H9 (cell line): ENCODE data around the gene CASQ2. TPM values are rescaled to one million over a fixed set of nuclear protein-coding genes. Genes with fewer than 3 reads are reported as not detected.
"Not testable (repeated sequence)": the region's sequence is repeated elsewhere in the genome, so short reads cannot be mapped to it uniquely, and the experiment has no call there.

Experiments used
- DNase-seq: peaks from one replicate; pipeline ENCODE4 v3.0.0-alpha.2; 2017
- H2AFZ ChIP-seq: one replicate; pipeline ENCODE4 v1.6.1; 2013; ENCODE audit warnings: mild to moderate bottlenecking, low read length, control low read depth, moderate library complexity
- H2AK5ac ChIP-seq: 2 replicates; pipeline ENCODE4 v1.6.1; 2013; ENCODE audit warnings: low read length, control low read depth, mixed read lengths; ENCODE audit not compliant: insufficient read length
- H2BK120ac ChIP-seq: one replicate; pipeline ENCODE4 v1.6.1; 2013; ENCODE audit warnings: low read depth, mild to moderate bottlenecking, low read length, control low read depth, inconsistent platforms; ENCODE audit not compliant: poor library complexity, severe bottlenecking
- H2BK12ac ChIP-seq: 2 replicates; pipeline ENCODE4 v1.6.1; 2013; ENCODE audit warnings: low read length, control low read depth, mixed read lengths, low read depth; ENCODE audit not compliant: insufficient read length
- H2BK15ac ChIP-seq: 2 replicates; pipeline ENCODE4 v1.6.1; 2013; ENCODE audit warnings: low read depth, low read length, control low read depth
- H2BK20ac ChIP-seq: one replicate; pipeline ENCODE4 v1.6.1; 2013; ENCODE audit warnings: low read depth, mild to moderate bottlenecking, low read length, control low read depth, inconsistent platforms; ENCODE audit not compliant: poor library complexity, severe bottlenecking
- H2BK5ac ChIP-seq: 2 replicates; pipeline ENCODE4 v1.6.1; 2013; ENCODE audit warnings: low read length, control low read depth, mixed read lengths; ENCODE audit not compliant: insufficient read length
- H3K14ac ChIP-seq: 2 replicates; pipeline ENCODE4 v1.6.1; 2013; ENCODE audit warnings: low read length, control low read depth; ENCODE audit not compliant: insufficient read depth
- H3K18ac ChIP-seq: 2 replicates; pipeline ENCODE4 v1.6.1; 2013; ENCODE audit warnings: low read depth, mild to moderate bottlenecking, mixed read lengths, low read length, control low read depth; ENCODE audit not compliant: insufficient read length
- H3K23ac ChIP-seq: 2 replicates; pipeline ENCODE4 v1.6.1; 2013; ENCODE audit warnings: low read length, control low read depth, mixed read lengths, low read depth; ENCODE audit not compliant: insufficient read length
- H3K23me2 ChIP-seq: 2 replicates; pipeline ENCODE4 v1.6.1; 2013; ENCODE audit warnings: low read depth, mild to moderate bottlenecking, mixed read lengths, low read length, control low read depth; ENCODE audit not compliant: insufficient read length, poor library complexity, severe bottlenecking
- H3K27ac ChIP-seq: 2 replicates; pipeline ENCODE4 v1.5.1; 2013; ENCODE audit warnings: low read length, control low read depth, mixed read lengths, low read depth; ENCODE audit not compliant: insufficient read length
- H3K27me3 ChIP-seq: 2 replicates; pipeline ENCODE4 v1.6.1; 2013; ENCODE audit warnings: low read length, control low read depth, inconsistent platforms; ENCODE audit not compliant: insufficient read depth
- H3K4ac ChIP-seq: 2 replicates; pipeline ENCODE4 v1.6.1; 2013; ENCODE audit warnings: low read depth, mild to moderate bottlenecking, control low read depth, inconsistent platforms, low read length, moderate library complexity
- H3K4me1 ChIP-seq: 2 replicates; pipeline ENCODE4 v1.6.1; 2013; ENCODE audit warnings: low read length, control low read depth, inconsistent platforms; ENCODE audit not compliant: insufficient read depth
- H3K4me2 ChIP-seq: 2 replicates; pipeline ENCODE4 v1.6.1; 2013; ENCODE audit warnings: low read length, control low read depth, mixed read lengths; ENCODE audit not compliant: insufficient read length, insufficient read depth
- H3K56ac ChIP-seq: 2 replicates; pipeline ENCODE4 v1.6.1; 2013; ENCODE audit warnings: low read depth, mild to moderate bottlenecking, mixed read lengths, low read length, control low read depth; ENCODE audit not compliant: insufficient read length
- H3K79me1 ChIP-seq: 2 replicates; pipeline ENCODE4 v1.6.1; 2013; ENCODE audit warnings: low read depth, mild to moderate bottlenecking, moderate library complexity, low read length, control low read depth, inconsistent platforms; ENCODE audit not compliant: insufficient read depth, poor library complexity, severe bottlenecking
- H3K79me2 ChIP-seq: 2 replicates; pipeline ENCODE4 v1.6.1; 2013; ENCODE audit warnings: low read length, control low read depth, inconsistent platforms; ENCODE audit not compliant: insufficient read depth
- H3K9ac ChIP-seq: 2 replicates; pipeline ENCODE4 v1.6.1; 2013; ENCODE audit warnings: low read length, control low read depth, mixed read lengths; ENCODE audit not compliant: insufficient read length; ENCODE audit errors: extremely low read depth
- H3K9me3 ChIP-seq: one replicate; pipeline ENCODE4 v1.6.1; 2013; ENCODE audit warnings: low read depth, low read length, inconsistent platforms; ENCODE audit not compliant: control insufficient read depth
- H3T11ph ChIP-seq: one replicate; pipeline ENCODE4 v1.6.1; 2013; ENCODE audit warnings: mild to moderate bottlenecking, low read length, control low read depth, inconsistent platforms
- H4K20me1 ChIP-seq: one replicate; pipeline ENCODE4 v1.6.1; 2013; ENCODE audit not compliant: control insufficient read depth, insufficient read length, insufficient read depth
- H4K5ac ChIP-seq: 2 replicates; pipeline ENCODE4 v1.6.1; 2013; ENCODE audit warnings: low read depth, mild to moderate bottlenecking, mixed read lengths, low read length, control low read depth; ENCODE audit not compliant: insufficient read length
- H4K8ac ChIP-seq: replicated peaks from 2 replicates; pipeline ENCODE4 v1.6.1; 2013; ENCODE audit warnings: low read length, control low read depth, mixed read lengths, low read depth; ENCODE audit not compliant: insufficient read length
- H4K91ac ChIP-seq: 2 replicates; pipeline ENCODE4 v1.6.1; 2013; ENCODE audit warnings: low read depth, mild to moderate bottlenecking, moderate library complexity, mixed read lengths, low read length, control low read depth; ENCODE audit not compliant: insufficient read length
- H3K27ac Mint-ChIP-seq, 3 experiments: 2 replicates in 2 of 3; 3 replicates in 1 of 3; pipeline ENCODE4 v1.8.0; 2020 to 2021; ENCODE audit warnings: mixed read lengths in 3 of 3, mild to moderate bottlenecking in 1 of 3, moderate library complexity in 1 of 3
- H3K27me3 Mint-ChIP-seq: 2 replicates; pipeline ENCODE4 v1.8.0; 2021; ENCODE audit warnings: low read depth, mild to moderate bottlenecking, moderate library complexity, mixed read lengths
- H3K36me3 Mint-ChIP-seq, 3 experiments: 2 replicates in 2 of 3; 3 replicates in 1 of 3; pipeline ENCODE4 v1.8.0; 2020 to 2021; ENCODE audit warnings: low read depth in 3 of 3, mixed read lengths in 3 of 3; ENCODE audit not compliant: insufficient read depth in 1 of 3
- H3K4me1 Mint-ChIP-seq, 2 experiments: 2 replicates each; pipeline ENCODE4 v1.8.0; 2020; ENCODE audit warnings: mixed read lengths in 2 of 2
- H3K4me3 Mint-ChIP-seq, 2 experiments: 2 replicates in 1 of 2; 3 replicates in 1 of 2; pipeline ENCODE4 v1.8.0; 2020 to 2021; ENCODE audit warnings: mild to moderate bottlenecking in 2 of 2, mixed read lengths in 2 of 2, moderate library complexity in 1 of 2
- H3K9me3 Mint-ChIP-seq, 2 experiments: 2 replicates in 1 of 2; 3 replicates in 1 of 2; pipeline ENCODE4 v1.8.0; 2020; ENCODE audit warnings: mild to moderate bottlenecking in 2 of 2, mixed read lengths in 2 of 2, moderate library complexity in 1 of 2
- WGBS: extraction: QIAGEN DNeasy Blood & Tissue Kit; methylation state at CpG from one replicate; pipeline ENCODE4 v1.1.7; 2013; ENCODE audit warnings: missing lambda C conversion rate, low lambda C conversion rate, mixed read lengths; ENCODE audit not compliant: insufficient read length; ENCODE audit errors: extremely low coverage; 5-methylcytosine and 5-hydroxymethylcytosine counted together
- total RNA-seq: library from RNA; stranded (reverse); gene quantifications from 2 replicates; pipeline ENCODE4 v1.2.1, GENCODE V29; 2021
- TF ChIP-seq, protein P1 (sequence below): fragments of 200-600 bp; sonication (generic); conservative IDR thresholded peaks from 3 replicates; pipeline ENCODE4 v1.8.0; 2021; ENCODE audit warnings: antibody characterized with exemption, mild to moderate bottlenecking

CASQ2 gene
- total RNA-seq, 1 experiment from 2014 or later: not detected

DNA sequence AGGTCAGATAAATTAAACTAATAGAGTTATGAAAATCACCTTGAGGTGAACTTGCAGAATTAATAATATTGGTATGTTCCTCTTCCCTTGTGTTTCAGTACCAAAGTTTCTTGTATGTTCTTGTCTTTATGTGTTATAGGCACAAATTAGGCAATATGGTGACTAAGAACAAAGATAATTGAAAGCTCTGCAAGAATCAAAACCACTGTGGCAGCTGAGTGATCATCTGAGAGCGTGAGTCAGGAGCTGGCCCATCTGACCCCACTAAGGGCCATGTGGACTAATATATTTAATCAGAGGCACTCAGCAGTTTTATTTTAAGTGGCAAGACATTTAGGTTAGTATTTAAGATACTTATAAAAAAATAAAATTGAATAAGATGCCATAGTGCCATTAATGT is 12.8 kb upstream of the CASQ2 start:
- no peak overlapping the region for H2BK15ac ChIP-seq
- no peaks in the 10 kb centered on the region for H3K79me2 ChIP-seq
- no peaks in the 10 kb centered on the region for H3K9me3 ChIP-seq
- Mint-ChIP-seq H3K4me1 (peaks cover 6 to 8% of the 10 kb centered on the region in 2 experiments; a peak in 3 of 4 replicates), H3K27me3 (no peaks in the 10 kb centered on the region), H3K27ac (no peak overlapping the region), H3K4me3 (no peak overlapping the region), H3K9me3 (peaks cover 0 to 2% of the 10 kb centered on the region in 2 experiments; a peak in 2 of 5 replicates), H3K36me3 (no peaks in the 10 kb centered on the region)
- no peak overlapping the region for H4K8ac ChIP-seq
- H3K56ac ChIP-seq: no peak overlapping the region
- no peak for DNase-seq
- no peak overlapping the region for H3K4me2 ChIP-seq
- WGBS: no CpG with 5 or more reads among the region's 1 CpG
- no peak overlapping the region for H3K9ac ChIP-seq
- no peak overlapping the region for H4K5ac ChIP-seq
- no peaks in the 10 kb centered on the region for H3K27me3 ChIP-seq
- TF ChIP-seq, protein P1, sequence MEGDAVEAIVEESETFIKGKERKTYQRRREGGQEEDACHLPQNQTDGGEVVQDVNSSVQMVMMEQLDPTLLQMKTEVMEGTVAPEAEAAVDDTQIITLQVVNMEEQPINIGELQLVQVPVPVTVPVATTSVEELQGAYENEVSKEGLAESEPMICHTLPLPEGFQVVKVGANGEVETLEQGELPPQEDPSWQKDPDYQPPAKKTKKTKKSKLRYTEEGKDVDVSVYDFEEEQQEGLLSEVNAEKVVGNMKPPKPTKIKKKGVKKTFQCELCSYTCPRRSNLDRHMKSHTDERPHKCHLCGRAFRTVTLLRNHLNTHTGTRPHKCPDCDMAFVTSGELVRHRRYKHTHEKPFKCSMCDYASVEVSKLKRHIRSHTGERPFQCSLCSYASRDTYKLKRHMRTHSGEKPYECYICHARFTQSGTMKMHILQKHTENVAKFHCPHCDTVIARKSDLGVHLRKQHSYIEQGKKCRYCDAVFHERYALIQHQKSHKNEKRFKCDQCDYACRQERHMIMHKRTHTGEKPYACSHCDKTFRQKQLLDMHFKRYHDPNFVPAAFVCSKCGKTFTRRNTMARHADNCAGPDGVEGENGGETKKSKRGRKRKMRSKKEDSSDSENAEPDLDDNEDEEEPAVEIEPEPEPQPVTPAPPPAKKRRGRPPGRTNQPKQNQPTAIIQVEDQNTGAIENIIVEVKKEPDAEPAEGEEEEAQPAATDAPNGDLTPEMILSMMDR: no peak
- H3K23me2 ChIP-seq: no peaks in the 10 kb centered on the region
- H2BK20ac ChIP-seq: no peak overlapping the region
- H3K18ac ChIP-seq: no peak overlapping the region
- no peak overlapping the region for H4K91ac ChIP-seq
- no peaks in the 10 kb centered on the region for H4K20me1 ChIP-seq
- no peaks in the 10 kb centered on the region for H3K79me1 ChIP-seq
- H2BK12ac ChIP-seq: no peak overlapping the region
- H2BK5ac ChIP-seq: no peak overlapping the region
- no peak overlapping the region for H2AK5ac ChIP-seq
- H2BK120ac ChIP-seq: no peak overlapping the region
- H3T11ph ChIP-seq: no peak overlapping the region
- H3K4me1 ChIP-seq: no peaks in the 10 kb centered on the region
- no peak overlapping the region for H3K4ac ChIP-seq
- H3K23ac ChIP-seq: no peak overlapping the region
- no peak overlapping the region for H3K14ac ChIP-seq
- no peak overlapping the region for H3K27ac ChIP-seq
- H2AFZ ChIP-seq: no peak overlapping the region

DNA sequence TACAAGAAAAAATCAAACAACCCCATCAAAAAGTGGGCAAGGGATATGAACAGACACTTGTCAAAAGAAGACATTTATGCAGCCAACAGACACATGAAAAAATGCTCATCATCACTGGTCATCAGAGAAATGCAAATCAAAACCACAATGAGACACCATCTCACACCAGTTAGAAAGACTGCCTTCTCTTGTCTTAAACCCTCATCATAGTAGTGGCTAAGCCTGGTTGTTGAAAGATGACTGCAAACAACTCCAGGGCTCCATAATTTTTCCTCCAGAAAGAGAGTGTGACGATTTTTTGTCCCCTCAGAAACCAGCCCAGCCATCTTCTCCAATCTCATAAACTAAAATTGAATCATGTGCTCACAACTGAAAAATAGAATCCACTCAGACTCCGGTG is 12.1 kb upstream of the CASQ2 start:
- H3K27me3 ChIP-seq, H3K4ac ChIP-seq, H3K4me1 ChIP-seq, H3K14ac ChIP-seq, H3K79me1 ChIP-seq, H3K9ac ChIP-seq, H3K79me2 ChIP-seq, H2BK15ac ChIP-seq, H3K23me2 ChIP-seq, H2BK120ac ChIP-seq, H4K91ac ChIP-seq, H4K20me1 ChIP-seq, H3K27me3 Mint-ChIP-seq, H3K4me1 Mint-ChIP-seq, DNase-seq, H3K27ac Mint-ChIP-seq, H3K9me3 ChIP-seq, H3K36me3 Mint-ChIP-seq, H4K8ac ChIP-seq, H2BK12ac ChIP-seq, H3K27ac ChIP-seq, H4K5ac ChIP-seq, H3K9me3 Mint-ChIP-seq, H3K56ac ChIP-seq, H3T11ph ChIP-seq, H3K4me2 ChIP-seq, H2AK5ac ChIP-seq, H2AFZ ChIP-seq, H3K4me3 Mint-ChIP-seq, H2BK20ac ChIP-seq, H3K18ac ChIP-seq, H2BK5ac ChIP-seq, H3K23ac ChIP-seq: not testable (repeated sequence)
- no CpG with 5 or more reads among the region's 2 CpGs for WGBS
